Prostate gland (tissue), 2 donors: ENCODE data around the gene HIP1R. TPM values are rescaled to one million over a fixed set of nuclear protein-coding genes. Genes with fewer than 3 reads are reported as not detected.

ENCODE experiments used
- DNase-seq: peaks from one replicate; pipeline ENCODE4 v3.0.0-alpha.2; 2019; ENCODE audit warnings: low spot score
- H3K27ac ChIP-seq, 2 donors: fragments of 200-600 bp; sonication (generic); 2 replicates each; pipeline ENCODE4 v1.5.1; 2017 to 2019
- H3K27me3 ChIP-seq: fragments of 200-600 bp; sonication (generic); replicated peaks from 2 replicates; pipeline ENCODE4 v1.5.1; 2019; ENCODE audit not compliant: insufficient read depth
- H3K36me3 ChIP-seq, 2 donors: fragments of 200-600 bp; sonication (generic); 1 replicate in 1 of 2; 2 replicates in 1 of 2; pipeline versions ENCODE4 v1.5.1 to v1.8.1; 2017 to 2019
- H3K4me1 ChIP-seq: fragments of 200-600 bp; sonication (generic); replicated peaks from 2 replicates; pipeline ENCODE4 v1.5.1; 2019
- H3K4me3 ChIP-seq, 2 donors: fragments of 200-600 bp; sonication (generic); 2 replicates each; pipeline ENCODE4 v1.5.1; 2017 to 2019
- H3K9me3 ChIP-seq: fragments of 200-600 bp; sonication (generic); 2 replicates; pipeline ENCODE4 v1.5.1; 2017
- POLR2A ChIP-seq: fragments of 450-650 bp; IDR thresholded peaks from one replicate; pipeline ENCODE4 v1.6.1; 2016; ENCODE audit warnings: antibody characterized with exemption, mild to moderate bottlenecking
- POLR2AphosphoS5 ChIP-seq: sonication (generic); formaldehyde crosslinking; IDR thresholded peaks from one replicate; pipeline ENCODE4 v1.6.1; 2017; ENCODE audit warnings: antibody characterized with exemption
- WGBS: methylation state at CpG from one replicate; pipeline ENCODE4 v1.1.5; 2018; 5-methylcytosine and 5-hydroxymethylcytosine counted together
- intact Hi-C: fragments of 100-400 bp; cut with DNase I; formaldehyde crosslinking; loops from one replicate; pipeline ENCODE4 v1.14.2; 2022
- total RNA-seq, 2 donors: library from RNA; depleted of rRNA; stranded (reverse); fragments of >200 nt; gene quantifications; one replicate each; pipeline ENCODE4 v1.1.0, GENCODE V29; 2016
- TF ChIP-seq, protein P1 (sequence below), 4 experiments: fragments of 200-600 bp in 2 of 4; fragments of 450-650 bp in 2 of 4; sonication (generic) in 2 of 4; IDR thresholded peaks; 1 replicate in 3 of 4; 2 replicates in 1 of 4; pipeline ENCODE4 v1.5.1; 2016 to 2019; ENCODE audit warnings: antibody characterized with exemption in 4 of 4, mild to moderate bottlenecking in 2 of 4, moderate library complexity in 2 of 4

Gene HIP1R
- total RNA-seq, 2 donors from 2014 or later = 45.1 to 79.3 TPM

DNA sequence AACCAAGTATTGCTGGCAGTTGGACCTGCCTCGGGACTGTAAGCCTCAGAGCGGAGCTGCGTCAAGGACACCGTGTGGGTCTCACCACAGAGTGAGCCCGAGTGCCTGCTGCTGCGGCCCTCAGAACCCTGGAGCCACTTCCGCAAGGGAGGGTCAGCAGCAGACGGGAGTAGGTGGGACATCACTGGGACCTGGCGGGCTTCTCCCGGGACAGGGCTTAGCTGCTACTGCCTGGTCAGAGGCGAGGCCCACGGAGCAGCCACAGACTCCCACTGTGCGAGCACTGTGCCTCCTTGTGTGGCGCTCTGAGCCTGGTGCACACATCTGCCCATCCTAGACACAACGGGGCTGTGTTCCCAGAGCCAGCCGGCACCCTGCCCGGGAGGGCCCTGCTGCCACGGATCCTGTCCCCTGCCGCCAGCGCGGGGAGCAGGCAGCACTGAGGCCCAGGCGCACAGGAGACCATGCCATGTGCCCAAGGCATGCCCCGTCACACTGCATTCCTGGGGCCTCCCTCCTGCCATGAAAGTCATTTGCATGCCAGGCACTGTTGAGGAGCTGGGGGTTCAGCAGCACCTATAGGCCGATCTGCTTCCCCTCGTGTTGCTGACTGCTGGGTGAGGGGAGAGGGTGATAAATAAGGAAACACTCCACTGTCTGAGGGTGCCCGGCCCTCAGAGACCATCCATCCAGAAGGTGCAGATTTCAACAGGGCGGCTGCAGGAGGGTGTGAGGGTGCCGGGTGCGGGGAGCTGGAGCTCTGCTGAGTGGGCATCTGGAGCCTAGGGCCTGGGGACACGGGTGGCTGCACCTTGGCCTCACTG, 10.0 kb downstream of the HIP1R start:
- WGBS = 57% methylated on average over 24 of the region's 30 CpGs
- intact Hi-C loops = no loop called here
- Histone ChIP-seq H3K9me3 (no peaks in the 10 kb centered on the region), H3K36me3 (no peaks in the 10 kb centered on the region), H3K4me3 (no peak overlapping the region), H3K27me3 (no peaks in the 10 kb centered on the region), H3K4me1 (no peaks in the 10 kb centered on the region), H3K27ac (no peak overlapping the region)
- TF ChIP-seq POLR2AphosphoS5 (no peak), POLR2A (no peak)
- TF ChIP-seq, protein P1, sequence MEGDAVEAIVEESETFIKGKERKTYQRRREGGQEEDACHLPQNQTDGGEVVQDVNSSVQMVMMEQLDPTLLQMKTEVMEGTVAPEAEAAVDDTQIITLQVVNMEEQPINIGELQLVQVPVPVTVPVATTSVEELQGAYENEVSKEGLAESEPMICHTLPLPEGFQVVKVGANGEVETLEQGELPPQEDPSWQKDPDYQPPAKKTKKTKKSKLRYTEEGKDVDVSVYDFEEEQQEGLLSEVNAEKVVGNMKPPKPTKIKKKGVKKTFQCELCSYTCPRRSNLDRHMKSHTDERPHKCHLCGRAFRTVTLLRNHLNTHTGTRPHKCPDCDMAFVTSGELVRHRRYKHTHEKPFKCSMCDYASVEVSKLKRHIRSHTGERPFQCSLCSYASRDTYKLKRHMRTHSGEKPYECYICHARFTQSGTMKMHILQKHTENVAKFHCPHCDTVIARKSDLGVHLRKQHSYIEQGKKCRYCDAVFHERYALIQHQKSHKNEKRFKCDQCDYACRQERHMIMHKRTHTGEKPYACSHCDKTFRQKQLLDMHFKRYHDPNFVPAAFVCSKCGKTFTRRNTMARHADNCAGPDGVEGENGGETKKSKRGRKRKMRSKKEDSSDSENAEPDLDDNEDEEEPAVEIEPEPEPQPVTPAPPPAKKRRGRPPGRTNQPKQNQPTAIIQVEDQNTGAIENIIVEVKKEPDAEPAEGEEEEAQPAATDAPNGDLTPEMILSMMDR (IDR thresholded peaks at IDR 0.05) = no peak
- no peak for DNase-seq

DNA sequence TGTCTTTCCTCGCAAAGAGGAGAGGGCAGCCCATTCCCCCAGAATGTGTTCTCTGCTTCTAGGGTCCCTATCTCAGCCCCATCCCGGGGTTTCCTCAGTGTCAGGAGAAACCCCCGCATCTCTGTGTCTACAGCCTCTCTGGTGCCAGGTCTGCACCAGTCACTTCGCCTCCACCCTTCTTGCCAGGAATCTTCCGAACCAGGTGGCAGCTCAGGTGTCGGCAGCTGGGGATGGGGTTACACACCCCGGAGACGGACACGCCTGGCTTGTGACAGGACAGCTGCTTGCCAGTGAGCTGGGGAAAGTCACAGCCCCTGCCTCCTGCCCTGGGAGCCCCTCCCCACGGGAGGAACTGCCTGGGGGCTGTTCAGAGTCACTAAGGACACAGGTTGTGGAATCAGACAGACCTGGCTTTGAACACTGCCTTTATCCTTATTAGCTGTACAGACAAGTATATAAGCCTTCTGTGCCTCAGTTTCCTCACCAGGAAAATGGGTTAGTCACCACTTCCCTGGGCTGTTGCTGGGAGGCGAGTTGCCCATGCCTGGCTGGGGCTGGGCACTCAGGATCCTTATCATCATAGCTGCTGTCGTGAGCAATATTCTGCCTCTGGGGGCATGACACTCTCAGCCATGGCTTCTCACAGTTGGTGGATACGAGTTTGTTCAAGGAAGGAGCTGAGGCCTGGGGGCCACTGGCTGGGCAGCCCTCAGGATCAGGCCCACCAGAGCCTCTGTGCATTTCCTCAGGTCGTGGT, 10.8 kb downstream of the HIP1R start:
- Histone ChIP-seq H3K4me3 (no peak overlapping the region), H3K27me3 (no peaks in the 10 kb centered on the region), H3K27ac (no peak overlapping the region), H3K36me3 (no peaks in the 10 kb centered on the region), H3K9me3 (no peaks in the 10 kb centered on the region), H3K4me1 (no peaks in the 10 kb centered on the region)
- 62% methylated on average over 13 of the region's 14 CpGs for WGBS
- intact Hi-C loops = no loop called here
- TF ChIP-seq, protein P1 (IDR thresholded peaks at IDR 0.05) = no peak
- no peak for DNase-seq

DNA sequence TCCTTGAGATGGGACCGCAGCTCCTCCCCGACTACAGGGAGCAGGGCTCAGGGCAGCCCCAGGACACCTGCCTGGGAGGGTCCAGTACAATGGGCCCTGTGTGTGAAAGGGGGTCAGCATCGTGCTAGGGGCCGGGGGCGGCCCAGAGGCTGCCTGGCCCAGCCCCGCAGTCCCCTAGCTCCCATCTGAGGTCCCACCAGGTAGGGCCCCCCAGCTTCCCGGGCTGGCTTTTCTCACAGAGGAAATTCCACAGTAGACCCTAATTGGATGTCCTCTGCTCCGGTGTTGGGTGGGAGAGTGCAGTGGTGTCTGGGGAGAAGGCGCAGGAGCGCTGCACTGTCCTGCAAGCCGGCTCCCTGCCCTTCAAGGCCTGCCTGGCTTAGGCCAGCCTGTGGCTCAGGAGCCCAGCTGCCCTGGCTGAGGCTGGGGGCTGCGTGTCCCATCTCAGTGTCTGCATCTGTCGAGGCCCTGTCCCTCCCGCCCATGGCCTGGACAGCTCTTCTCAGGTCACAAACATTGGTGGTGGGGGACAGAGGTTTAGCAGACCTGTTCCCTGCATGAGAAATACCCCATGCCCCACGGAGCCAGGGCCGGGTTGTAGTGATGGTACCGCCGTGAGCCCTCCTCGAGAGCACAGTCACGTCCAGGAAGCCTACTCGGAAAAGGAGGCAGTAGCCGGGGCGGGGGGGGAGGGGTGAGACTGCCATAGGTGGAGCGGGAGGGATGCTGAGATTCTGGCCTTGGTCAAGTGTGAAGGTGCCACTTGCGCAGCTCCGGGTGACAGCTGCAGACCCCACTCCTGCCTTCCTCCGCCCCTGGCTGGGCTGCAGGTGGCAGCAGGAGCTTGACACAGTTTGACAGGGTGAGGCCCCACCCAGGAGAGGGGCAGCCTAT, 11.6 kb downstream of the HIP1R start:
- Histone ChIP-seq H3K9me3 (no peaks in the 10 kb centered on the region), H3K27ac (no peak overlapping the region), H3K4me1 (no peaks in the 10 kb centered on the region), H3K27me3 (no peaks in the 10 kb centered on the region), H3K4me3 (no peak overlapping the region), H3K36me3 (no peaks in the 10 kb centered on the region)
- intact Hi-C loops = no loop called here
- 88% methylated on average over 25 of the region's 27 CpGs for WGBS
- no peak for DNase-seq
- TF ChIP-seq POLR2A = no peak

DNA sequence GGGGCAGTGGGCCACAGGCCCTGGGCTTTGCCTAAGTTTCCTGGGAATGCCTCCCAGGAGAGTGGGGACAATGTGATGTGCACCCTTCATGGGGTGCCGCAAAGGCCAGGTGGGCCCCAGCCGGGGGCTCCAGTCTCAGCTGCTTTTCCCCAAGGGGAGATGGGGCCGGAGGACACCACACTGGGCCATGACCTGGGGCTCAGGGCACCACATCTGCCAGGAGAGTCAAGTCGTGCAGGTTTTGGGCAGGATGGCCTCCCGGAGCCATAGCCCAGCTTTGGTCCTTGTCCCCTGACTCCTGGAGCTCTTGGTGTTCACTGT, 12.2 kb downstream of the HIP1R start:
- Histone ChIP-seq H3K27ac (no peak overlapping the region), H3K27me3 (no peaks in the 10 kb centered on the region), H3K9me3 (no peaks in the 10 kb centered on the region), H3K4me1 (no peaks in the 10 kb centered on the region), H3K4me3 (no peak overlapping the region), H3K36me3 (no peaks in the 10 kb centered on the region)
- no peak for DNase-seq
- WGBS = 86% methylated on average over 5 of the region's 5 CpGs
- intact Hi-C loops = no loop called here
- TF ChIP-seq POLR2AphosphoS5 (no peak), POLR2A (no peak)
- TF ChIP-seq, protein P1 (IDR thresholded peaks at IDR 0.05) = no peak

DNA sequence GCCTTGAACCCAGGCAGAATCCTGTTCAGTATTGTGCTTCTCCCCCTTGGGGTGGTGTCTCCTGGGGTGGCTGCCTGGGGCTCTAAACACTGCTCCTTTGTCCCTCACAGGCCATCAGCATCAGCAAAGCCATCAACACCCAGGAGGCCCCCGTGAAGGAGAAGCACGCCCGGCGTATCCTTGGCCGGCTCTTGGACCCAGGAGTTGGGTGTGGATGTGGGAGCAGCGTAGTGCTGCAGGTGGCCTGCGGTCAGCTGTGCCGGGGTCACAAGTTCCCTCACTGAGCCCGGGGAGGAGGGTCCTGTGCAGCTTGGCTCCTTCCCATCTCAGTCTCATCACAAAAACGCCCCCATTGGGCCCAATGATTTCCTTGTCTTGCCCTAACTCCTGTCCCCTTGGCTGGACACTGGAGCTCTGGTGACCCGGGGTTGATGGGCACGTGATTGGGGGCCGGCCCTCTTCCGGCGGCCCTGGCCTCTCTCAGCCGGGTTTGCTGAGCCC, 12.7 kb downstream of the HIP1R start:
- H3K9me3 ChIP-seq = no peaks in the 10 kb centered on the region
- intact Hi-C loops = no loop called here
- no peak overlapping the region for H3K27ac ChIP-seq
- 93% methylated on average over 16 of the region's 16 CpGs for WGBS
- H3K36me3 ChIP-seq = no peaks in the 10 kb centered on the region
- no peaks in the 10 kb centered on the region for H3K4me1 ChIP-seq
- DNase-seq = no peak
- no peaks in the 10 kb centered on the region for H3K27me3 ChIP-seq
- H3K4me3 ChIP-seq = no peak overlapping the region
- TF ChIP-seq POLR2A (no peak), POLR2AphosphoS5 (no peak)
- TF ChIP-seq, protein P1 (IDR thresholded peaks at IDR 0.05) = no peak
